ENCODE measurements around the gene SLAMF1.
"Not testable (repeated sequence)": the region's sequence is repeated elsewhere in the genome, so short reads cannot be mapped to it uniquely, and the experiment has no call there.

SLAMF1 gene

DNA sequence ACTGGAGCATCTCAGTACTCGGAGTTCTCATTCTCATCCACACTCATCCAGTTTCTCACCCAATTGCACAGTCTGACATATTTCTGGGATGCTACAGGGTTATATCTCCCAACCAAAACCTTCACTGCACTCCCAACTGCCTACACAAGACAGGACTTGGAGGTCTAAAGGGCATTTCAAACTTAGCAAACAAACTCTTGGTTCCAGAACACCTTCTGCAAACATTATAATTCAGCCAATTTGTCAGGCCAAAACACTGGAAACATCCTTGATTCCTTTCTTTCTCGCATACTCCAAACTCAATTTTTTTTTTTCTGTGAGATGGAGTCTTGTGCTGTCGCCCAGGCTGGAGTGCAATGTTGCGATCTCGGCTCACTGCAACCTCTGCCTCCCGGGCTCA is 7.9 kb downstream of the SLAMF1 start:
- DNase-seq (ENCODE audit: low spot score): no peak

DNA sequence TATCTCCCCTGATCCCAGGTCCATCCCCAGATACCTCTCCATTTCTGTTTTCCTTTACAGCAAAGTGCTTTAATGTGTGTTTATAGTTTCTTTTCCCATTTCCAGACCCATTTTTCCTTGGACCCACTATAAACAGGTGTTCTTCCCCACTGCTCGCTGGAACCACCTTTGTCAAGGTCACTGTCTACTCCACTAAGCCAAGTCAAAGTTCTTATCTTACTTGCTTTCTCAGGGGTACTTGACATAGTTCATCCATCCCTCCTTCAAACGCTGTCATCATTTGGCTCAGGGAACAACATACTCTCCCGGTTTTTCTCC is 8.3 kb downstream of the SLAMF1 start:
- no peak for DNase-seq (ENCODE audit: low spot score)

DNA sequence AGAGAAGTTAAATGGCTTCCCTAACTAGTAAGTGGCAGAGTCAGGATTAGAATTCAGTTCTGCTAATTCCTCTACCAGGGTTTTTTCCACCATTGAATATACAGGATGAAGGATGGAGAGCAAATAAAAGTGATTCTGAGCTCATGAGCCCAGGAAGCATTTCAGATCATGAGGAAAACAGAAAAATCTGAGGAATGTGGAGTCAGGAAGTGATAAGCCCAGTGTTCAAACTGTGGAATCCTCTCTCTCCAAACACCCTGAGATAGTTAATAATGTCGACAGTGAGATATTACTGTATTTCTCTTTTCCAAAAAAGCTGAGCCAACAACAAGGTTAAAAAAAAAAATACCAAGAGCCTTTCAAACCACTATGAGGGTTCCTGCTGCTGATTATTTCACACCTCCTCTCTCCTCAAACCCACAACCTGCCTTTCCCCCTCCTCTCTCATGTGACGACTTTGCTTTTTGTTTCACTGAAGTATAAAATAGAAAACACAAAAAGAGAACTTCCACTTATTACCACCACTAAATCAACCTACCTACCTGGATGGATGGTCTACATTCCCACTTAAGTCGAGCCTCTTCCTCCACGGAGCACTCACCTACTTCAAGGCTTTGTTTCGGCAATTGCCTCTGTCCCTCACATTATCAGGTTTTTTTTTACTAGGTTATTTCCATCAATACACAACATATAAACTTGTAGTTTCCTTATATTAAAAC is 8.9 kb downstream of the SLAMF1 start:
- no peak for DNase-seq (ENCODE audit: low spot score)

DNA sequence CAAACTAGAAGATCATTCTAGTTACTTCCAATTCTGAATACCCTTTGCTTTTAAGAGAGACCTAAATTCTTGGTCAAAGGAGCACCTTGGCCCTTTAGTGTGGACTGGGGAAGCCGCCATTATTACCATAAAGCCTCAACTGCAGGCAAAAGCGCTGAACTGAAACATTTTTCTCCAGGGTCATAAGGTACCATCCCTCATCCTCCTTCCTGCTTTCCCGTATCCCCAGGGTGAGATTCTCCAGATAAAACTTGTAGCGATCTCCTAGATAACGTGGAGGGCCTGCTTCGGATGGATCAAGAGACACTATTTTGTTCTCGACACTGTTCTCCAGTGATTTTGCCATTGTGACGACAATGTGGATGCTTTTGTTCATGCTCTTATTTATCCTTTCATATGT is 9.8 kb downstream of the SLAMF1 start:
- DNase-seq (ENCODE audit: low spot score): no peak

DNA sequence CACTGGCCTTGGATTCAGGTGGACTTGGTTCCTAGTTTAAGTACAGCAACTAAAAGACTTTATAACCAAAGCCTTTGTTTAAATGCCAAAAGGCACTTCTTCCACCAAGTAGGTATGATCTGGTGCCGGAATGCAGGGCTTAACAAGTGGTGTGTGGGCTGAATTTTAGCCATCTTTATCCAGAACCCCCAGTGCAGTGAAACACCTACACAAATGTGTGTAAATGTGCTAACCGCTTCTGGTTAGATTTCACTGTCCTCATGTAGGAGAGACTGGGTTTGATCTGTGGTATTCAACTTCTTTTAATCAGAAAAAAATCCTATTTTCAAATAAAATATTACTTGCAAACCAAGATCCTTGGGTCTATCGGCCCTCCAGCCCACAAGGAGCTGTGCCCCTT is 10.3 kb downstream of the SLAMF1 start:
- DNase-seq (ENCODE audit: low spot score): no peak

DNA sequence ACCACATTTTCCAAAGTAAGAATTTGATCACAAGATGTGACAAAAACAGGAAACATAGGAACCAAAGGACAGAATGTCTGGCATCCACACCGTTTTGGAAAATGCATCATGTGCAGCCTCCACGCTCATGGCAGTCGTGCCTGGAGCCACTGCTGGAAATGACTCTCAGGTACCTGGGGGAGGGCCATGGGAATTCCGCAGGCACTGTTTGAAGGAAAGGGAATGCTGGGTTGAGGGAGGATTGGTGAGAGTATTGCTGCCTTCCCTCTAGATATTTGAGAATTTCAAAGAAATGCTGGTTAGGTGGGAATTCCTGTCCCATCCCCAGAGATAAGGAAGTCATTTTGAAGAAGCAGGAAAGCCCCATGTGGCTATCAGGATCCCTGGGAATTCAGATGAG is 10.8 kb downstream of the SLAMF1 start:
- DNase-seq (ENCODE audit: low spot score): no peak

DNA sequence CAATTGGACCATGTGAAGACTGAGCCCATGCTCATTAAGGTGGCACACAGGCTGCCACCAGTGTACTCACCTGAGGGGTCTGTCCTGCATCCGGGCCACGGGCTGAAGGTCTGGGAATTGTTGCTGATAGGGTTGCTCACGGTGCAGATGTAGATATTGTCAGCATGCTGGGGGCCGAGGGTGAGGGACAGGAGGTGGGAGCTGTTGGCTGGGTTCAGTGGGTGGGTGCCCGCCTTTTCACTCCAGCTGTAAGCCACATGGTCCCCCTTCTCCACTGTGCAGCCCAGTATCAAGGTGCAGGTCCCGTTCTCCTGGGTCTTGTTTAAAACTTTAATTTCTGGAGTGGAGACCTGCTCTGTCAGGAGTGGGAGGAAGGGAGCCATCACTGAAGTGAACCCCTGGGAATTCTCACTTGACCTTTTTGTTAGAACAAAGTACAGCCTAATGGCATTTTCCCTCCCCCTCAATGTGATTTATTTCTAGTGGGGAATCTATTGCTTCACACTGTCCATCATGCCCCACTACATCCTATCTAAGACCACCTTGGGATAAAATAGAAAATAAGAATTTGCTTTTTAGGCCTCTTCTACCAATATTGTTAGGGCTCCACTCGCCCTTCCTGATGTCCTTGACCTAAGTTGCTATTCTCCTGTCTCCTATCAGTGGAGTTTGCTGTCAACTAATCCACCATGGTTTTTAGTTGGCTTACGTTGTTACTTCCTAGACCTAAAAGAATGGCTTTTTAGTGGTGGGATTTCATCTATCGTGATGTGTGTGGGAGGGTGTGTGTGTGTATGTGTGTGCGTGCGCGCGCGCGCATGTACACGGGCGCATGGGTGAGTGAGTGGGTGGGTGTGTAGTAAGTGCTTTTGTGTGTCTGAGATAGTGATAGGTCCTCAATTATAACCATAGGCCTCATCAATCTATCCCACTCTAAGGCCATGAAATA is 12.0 kb downstream of the SLAMF1 start:
- DNase-seq (ENCODE audit: low spot score): no peak

DNA sequence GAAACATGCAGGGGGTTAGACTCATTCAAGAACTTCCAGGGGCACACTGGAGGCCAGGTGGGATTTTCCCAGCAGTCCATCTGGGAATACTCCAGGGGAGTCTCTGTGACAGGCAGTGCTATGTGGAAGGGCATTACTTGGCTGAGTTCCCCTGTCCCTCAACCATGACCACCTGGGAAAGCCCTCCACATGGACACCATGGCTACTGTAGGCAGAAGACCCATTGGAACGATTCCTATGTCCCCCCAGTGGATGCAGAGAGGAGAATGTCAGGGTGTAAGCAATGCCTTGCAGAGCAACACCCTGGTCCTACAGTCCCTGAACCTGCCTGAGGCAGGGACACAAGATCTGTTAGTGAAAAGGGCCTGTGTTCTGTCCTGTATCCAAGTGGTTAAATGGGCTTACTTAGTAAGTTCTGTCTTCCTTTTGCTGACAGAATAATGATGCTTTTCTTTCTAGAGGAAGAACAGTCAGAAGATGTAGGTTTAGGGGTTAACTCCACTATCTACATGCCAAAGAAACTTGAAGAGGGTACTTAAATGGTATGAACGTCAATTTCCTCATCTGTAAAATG is 13.4 kb downstream of the SLAMF1 start:
- DNase-seq (ENCODE audit: low spot score): no peak

DNA sequence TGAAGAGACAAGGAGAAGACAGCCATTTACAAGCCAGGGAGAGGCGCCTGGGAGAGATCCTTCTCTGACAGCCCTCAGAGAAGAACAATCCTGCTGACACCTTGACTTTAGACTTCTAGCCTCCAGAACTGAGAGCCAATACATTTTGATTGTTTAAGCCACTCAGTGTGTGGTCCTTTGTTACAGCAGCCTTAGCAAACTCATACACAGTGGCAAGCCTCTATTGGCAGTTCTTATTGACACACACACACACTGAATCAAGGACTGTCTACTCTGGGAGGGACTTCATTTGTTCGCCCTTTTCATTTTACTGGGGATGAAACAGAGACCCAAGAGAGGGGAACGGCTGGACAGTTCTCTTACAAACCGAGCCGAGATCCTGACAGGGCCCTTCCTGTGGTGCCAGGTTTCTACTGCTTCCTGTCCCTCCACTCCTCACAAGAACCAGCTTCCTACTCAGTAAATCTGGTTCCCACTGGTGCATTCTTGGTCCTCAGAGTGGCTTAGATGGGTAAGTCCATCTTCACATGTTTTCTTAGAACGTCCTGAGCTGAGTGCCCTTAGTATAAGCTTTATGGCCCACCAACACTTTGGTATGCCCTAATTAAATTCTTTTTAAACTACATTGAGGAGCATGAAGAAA is 14.7 kb downstream of the SLAMF1 start:
- DNase-seq (ENCODE audit: low spot score): no peak

DNA sequence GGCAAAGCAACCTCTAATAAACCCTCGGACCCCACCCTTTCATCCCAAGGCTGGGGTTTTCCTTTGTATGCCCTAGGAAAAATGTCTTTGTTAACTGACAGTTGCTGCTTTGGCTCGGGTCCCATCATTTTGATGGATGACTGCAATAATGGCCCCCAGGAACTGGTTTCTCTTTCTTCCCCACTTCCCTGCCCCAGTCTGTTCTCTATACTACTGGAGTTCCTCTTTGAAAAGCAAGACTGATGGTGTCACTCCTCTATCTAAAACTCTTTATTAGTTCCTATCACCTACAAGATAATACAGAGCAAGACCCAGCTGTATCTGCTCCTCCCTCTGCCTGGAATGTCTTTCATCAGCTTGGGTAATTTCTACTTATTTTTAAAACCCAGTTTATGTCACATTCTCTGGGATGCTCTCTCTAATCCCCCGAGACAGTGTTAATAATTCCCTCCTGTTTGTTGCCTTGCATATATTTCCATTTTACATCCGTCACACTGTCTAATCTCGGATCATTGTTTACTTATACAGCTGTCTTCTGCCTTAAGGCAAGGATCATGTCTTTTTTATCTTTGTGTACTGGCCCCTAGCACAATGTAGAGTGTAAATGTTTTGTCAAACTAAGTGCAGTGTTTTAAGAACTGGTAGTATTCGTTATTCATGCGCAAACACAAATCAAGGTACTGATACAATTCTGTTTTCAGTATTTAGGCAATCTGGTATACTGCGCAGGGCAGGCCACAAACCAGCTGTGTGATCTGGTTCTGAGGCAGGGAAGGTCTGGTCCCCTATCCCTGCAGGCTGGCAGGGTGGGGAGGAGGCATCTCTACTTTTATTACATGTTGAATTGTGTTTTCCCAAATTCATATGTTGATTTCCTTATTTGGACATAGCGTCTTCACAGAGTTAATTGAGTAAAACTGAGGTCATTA is 16.1 kb downstream of the SLAMF1 start:
- DNase-seq (ENCODE audit: low spot score): no peak

DNA sequence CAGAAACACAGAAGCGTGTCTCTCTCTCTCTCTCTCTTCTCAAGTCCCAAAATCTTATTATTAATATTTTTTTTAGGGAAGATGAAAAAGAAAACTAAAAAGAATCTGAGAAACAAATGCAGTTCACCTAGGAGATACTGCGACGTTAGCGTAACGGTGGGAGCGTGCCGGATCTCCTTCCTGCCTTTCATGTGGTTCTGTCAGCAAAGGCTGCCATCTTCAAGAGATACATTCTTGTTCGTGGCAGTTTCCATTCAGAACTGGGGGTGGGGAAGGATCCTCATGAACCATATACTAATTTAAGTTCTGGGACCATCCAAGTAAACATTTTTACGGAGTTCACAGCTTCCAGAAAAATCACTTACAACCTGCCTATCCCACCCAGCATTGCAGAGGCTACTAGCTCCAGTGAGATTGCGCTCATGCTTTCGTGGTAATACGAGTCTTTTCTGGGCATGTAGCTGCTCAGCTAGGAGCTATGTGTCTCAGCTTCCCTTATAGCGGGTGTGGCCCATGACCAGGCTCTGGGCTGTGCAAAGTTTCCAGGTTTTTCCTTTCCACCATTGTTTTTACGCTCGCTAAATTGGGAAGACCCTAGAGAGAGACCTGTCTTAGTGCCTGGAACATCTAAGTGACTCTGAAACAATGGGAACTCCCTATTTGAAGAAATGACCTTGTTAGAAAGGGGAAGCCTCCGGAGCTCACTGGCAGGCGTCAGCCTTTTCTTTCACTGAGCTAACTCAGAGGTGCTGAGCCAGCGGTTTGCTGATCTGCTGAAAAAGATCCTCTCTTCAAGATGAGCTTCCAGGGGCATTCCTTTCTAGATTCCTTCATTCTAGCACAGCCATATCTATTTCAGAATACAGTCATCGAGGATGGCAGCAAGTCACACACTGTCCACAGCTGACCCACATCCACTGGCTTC is 17.3 kb downstream of the SLAMF1 start:
- no peak for DNase-seq (ENCODE audit: low spot score)

DNA sequence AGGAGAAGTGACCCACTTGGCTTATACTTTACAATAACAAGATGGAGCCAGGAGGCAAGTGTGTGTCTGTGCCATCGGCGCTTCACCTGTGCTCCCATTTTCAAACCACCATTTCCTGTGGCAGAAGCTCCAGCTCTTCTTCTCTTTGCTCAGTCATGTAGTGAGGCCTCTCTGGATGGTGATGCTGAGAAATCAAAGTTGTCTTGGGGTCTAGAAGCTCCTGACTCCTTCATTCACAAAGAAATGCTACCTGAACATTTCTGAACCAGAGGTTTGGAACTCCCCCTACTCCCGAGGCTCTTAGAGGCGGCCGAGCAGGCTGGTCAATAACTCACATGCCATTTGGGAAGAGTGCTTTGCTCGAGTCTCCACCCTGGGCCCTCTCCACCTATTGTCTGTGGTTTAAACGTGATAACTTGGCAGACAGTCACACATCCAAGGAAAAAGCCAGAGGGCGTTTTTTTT is 18.0 kb downstream of the SLAMF1 start:
- DNase-seq (ENCODE audit: low spot score): no peak

DNA sequence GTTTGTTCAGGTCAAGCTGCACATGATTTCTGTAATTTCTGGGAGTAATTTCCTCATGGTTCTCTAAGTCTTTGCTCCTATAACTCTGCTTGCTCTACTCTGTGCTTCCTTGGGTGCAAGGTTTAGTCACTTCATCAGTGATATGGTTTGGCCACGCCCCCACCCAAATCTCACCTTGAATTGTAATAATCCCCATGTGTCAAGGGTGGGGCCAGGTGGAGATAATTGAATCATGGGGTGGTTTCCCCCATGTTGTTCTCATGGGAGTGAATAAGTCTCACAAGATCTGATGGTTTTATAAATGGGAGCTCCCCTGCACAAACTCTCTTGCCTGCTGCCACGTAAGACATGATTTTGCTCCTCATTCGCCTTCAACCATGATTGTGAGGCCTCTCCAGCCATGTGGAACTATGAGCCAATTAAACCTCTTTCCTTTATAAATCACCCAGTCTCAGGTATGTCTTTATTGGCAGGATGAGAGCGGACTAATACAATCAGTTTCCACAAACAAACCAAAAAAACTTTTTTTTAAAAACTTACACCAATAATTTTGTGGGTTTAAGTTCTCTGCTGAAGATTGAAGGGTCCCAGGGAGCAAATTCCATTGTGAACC is 19.1 kb downstream of the SLAMF1 start:
- not testable (repeated sequence) for DNase-seq (ENCODE audit: low spot score)

DNA sequence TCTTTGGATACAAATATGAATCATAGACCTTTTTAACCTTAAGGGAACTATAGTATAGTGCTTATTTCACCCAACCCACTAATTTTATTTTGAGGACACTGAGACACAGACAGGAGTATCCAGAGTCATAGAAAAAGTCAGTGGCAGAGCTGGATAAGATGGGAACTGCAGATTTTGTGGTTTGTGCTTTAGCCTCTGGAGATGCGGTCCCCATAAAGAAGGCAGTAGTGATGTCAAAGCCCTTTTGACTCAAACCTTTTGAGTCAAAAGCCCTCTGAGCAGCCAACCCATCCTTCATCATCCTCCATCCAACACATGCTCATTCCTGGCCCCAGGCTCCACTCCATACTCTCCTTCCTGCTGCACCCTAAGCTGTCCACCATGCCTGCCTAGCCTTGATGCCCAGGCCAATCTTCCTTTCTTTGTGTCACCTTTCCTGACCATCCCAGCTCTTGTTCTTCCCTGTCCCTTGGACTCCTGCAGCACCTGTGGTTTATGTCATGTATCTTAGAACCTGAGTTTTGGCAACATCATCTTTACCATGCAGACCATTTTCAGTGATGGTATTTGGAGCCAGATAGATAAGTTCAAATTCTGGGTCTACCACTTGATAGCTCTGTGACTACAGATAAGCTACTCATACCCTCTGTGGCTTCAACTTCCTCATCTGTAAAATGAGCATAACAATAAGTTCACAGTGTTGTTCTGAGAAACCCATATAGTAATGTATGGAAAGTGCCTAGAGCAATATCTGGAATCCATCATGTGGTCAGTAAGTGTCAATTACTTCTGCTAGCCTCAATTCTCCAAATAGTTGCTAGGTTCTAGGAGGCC is 20.1 kb downstream of the SLAMF1 start:
- no peak for DNase-seq (ENCODE audit: low spot score)

DNA sequence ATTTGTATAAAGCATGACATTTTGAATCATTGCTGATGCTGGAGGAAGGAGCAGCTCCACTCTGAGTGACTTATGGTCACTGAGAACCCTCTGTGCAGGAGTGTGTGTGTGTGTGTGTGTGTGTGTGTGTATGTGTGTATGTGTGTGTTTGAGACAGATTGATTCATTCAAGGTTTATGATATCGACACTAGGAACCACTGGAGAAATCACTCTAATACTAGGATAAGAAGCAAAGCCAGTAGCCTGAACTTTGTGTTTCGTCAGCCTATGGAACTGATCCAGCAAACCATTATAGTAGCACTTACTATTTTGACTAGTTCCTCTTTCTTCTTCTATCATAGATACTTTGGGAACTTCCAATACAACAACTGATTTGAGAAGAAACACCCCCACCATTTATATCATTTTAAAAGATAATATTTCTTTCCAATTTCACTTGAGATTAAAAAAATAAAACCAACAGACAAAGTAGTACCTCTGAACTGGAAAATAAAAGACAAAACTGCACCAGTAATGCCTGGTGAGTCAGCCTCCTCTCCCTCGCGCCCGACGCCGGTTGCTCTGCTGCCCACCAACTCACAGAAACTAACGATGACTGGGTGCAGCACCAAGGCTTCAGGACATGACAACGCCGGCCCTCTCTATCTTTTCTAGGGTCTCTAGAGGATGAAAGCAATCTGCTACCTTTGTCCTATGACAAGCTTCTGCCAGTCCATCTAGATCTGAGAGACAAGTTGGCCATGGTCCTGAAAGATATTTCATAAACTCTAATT is 20.9 kb downstream of the SLAMF1 start:
- no peak for DNase-seq (ENCODE audit: low spot score)

DNA sequence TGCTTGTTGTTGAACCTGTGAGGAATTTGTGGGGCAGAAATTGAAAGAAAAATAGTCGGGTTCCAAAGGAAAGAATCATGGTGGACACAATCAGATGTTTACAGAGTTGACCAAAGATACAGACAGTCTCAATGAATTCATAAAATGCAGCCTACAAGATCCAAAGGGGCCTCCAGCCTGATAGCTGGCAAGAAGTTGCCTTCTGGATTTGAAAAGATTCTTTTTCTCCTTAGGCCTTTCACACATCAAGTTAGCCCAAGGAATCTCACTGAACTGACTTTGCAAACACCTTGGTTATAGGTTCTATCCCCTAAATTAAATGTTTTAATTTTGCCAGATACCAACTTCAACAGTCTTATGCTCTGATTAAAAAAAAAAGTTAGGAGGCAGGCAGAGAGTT is 21.5 kb downstream of the SLAMF1 start:
- DNase-seq (ENCODE audit: low spot score): no peak

DNA sequence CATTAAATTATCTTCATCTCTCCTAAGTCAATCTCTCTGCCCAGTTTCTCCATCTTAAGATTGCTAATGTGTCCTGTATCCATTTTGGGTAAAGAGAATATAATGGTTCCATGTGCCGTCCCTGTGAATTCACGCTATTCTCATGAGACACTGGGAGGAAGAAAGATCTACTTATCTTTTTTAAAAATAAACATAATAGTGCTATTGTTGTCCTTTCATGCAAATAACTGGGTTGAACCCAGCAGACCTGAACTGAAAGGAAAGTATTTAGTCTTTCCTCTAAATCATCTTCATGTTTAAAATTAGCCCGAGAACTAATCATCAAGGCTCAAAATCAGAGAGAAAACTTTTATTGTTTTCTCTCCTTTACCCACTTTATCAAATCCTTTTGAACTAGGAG is 22.4 kb downstream of the SLAMF1 start:
- DNase-seq (ENCODE audit: low spot score): no peak

DNA sequence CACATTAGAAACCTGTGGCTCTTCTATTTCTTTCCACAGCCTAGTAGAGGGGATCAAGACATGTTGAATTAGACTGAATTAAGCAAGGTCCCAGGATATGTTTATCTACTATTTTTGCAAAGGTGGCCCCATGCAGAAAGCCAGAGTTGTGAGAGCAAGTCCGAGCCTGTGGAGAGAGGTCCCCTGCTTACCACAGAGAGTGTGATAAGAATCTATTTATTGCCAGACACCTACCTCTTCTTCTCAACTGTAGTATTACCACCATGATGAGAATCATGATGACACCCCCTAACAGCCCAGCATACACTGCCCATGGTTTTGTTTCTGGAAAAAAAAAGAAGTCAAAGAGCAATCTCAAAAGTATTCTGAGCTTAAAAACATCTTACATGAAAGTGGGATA is 23.0 kb downstream of the SLAMF1 start:
- no peak for DNase-seq (ENCODE audit: low spot score)
